Thoracic aorta (tissue), 2 donors: ENCODE results near the gene LYRM7. TPM values are rescaled to one million over a fixed set of nuclear protein-coding genes. Genes with fewer than 3 reads are reported as not detected.

Experiments used
- ATAC-seq: fragments of 150-250 bp; one replicate; pipeline ENCODE4 v1.8.0; 2017; ENCODE audit warnings: low read depth; ENCODE audit not compliant: insufficient number of reproducible peaks, low FRiP score
- DNase-seq: peaks from one replicate; pipeline ENCODE4 v3.0.0-alpha.2; 2020; ENCODE audit warnings: low spot score
- H3K27ac ChIP-seq, 2 donors: fragments of 200-600 bp; sonication (generic); 1 replicate in 1 of 2; 2 replicates in 1 of 2; pipeline ENCODE4 v1.5.1; 2016; ENCODE audit warnings: mild to moderate bottlenecking in 2 of 2, moderate library complexity in 2 of 2
- H3K27me3 ChIP-seq: fragments of 200-600 bp; sonication (generic); replicated peaks from 2 replicates; pipeline ENCODE4 v1.6.0; 2016; ENCODE audit warnings: mild to moderate bottlenecking; ENCODE audit not compliant: insufficient read depth
- H3K36me3 ChIP-seq: fragments of 200-600 bp; sonication (generic); one replicate; pipeline ENCODE4 v1.5.1; 2016
- H3K4me1 ChIP-seq, 2 donors: fragments of 200-600 bp; sonication (generic); 1 replicate in 1 of 2; 2 replicates in 1 of 2; pipeline versions ENCODE4 v1.5.1 to v1.6.0; 2016; ENCODE audit warnings: low read depth in 2 of 2, mild to moderate bottlenecking in 1 of 2; ENCODE audit not compliant: control insufficient read depth in 1 of 2
- H3K4me3 ChIP-seq: fragments of 200-600 bp; sonication (generic); 2 replicates; pipeline ENCODE4 v1.5.1; 2016; ENCODE audit warnings: mild to moderate bottlenecking
- H3K9me3 ChIP-seq: fragments of 200-600 bp; sonication (generic); 2 replicates; pipeline ENCODE4 v1.5.1; 2016
- total RNA-seq, 2 donors: library from RNA; depleted of rRNA; stranded (reverse); fragments of >200 nt; gene quantifications; one replicate each; pipeline versions ENCODE4 v1.1.0 to v1.2.3, GENCODE V29; 2016
- TF ChIP-seq, protein P1 (sequence below): fragments of 200-600 bp; sonication (generic); IDR thresholded peaks from one replicate; pipeline ENCODE4 v1.5.1; 2019; ENCODE audit warnings: antibody characterized with exemption

LYRM7 gene
- total RNA-seq, 2 donors from 2014 or later, result 3.2 to 5.2 TPM

DNA sequence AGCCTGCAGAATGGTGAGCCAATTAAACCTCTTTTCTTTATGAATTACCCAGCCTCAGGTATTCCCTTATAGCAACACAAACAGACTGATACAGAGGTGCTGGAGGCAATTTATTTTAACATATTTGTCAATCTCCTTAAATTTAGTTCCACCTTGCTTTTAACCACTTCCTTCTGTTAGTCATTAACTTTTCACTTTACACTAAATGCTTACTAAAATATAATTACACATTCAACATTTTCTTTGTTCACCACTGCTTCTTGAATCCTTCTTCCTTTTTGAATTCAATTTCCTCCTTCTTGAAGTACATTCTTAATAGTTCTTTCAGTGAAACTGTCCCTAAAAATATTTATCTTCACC lies 39.4 kb downstream of the LYRM7 start:
- TF ChIP-seq, protein P1, sequence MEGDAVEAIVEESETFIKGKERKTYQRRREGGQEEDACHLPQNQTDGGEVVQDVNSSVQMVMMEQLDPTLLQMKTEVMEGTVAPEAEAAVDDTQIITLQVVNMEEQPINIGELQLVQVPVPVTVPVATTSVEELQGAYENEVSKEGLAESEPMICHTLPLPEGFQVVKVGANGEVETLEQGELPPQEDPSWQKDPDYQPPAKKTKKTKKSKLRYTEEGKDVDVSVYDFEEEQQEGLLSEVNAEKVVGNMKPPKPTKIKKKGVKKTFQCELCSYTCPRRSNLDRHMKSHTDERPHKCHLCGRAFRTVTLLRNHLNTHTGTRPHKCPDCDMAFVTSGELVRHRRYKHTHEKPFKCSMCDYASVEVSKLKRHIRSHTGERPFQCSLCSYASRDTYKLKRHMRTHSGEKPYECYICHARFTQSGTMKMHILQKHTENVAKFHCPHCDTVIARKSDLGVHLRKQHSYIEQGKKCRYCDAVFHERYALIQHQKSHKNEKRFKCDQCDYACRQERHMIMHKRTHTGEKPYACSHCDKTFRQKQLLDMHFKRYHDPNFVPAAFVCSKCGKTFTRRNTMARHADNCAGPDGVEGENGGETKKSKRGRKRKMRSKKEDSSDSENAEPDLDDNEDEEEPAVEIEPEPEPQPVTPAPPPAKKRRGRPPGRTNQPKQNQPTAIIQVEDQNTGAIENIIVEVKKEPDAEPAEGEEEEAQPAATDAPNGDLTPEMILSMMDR, result no peak
- H3K4me1 ChIP-seq, result peaks cover 4 to 7% of the 10 kb centered on the region in 2 donors
- no peaks in the 10 kb centered on the region for H3K36me3 ChIP-seq
- DNase-seq (no peak), ATAC-seq (no peak)
- no peaks in the 10 kb centered on the region for H3K9me3 ChIP-seq
- no peak overlapping the region for H3K27ac ChIP-seq
- no peaks in the 10 kb centered on the region for H3K27me3 ChIP-seq
- no peak overlapping the region for H3K4me3 ChIP-seq

DNA sequence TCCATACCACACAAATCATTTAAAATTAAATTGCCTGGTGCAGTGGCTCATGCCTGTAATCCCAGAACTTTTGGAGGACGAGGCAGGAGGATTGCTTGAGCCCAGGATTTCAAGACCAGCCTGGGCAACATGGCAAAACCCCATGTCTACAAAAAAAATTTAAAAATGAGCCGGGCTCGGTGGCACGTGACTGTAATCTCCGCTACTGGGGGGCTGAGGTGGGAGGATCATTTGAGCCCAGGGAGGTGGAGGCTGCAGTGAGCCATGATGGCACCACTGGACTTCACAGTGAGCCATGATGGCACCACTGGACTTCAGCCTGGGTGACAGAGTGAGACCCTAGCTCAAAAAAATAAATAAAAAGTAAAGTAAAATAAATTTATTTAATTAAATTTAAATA lies 40.9 kb downstream of the LYRM7 start:
- TF ChIP-seq, protein P1, result no peak
- ATAC-seq (no peak), DNase-seq (no peak)

DNA sequence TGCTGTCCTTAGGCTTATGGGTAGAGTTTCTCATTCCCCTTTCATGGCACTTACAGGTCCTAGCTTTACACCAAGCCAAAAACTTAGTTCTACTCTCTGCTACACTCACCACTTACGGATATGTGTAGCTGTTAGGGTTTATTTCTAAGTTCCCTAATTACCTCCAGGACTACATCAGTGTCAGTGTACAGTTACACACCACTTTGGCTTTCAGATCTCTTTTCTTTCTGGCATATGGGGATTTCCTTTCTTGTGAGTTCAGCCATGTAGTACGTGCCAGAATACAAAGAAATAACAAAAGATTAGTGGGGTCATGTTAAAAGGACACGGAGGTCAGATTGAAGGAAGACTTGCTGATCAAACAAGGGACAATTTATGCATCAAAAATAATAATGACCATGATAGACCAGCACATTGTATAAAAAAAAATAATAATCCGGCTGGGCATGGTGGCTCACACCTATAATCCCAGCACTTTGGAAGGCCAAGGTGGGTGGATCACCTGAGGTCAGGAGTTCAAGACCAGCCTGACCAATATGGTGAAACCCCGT lies 41.8 kb downstream of the LYRM7 start:
- DNase-seq (no peak), ATAC-seq (no peak)
- Histone ChIP-seq H3K27ac (no peak overlapping the region), H3K27me3 (no peaks in the 10 kb centered on the region), H3K36me3 (no peaks in the 10 kb centered on the region), H3K4me3 (no peak overlapping the region), H3K9me3 (no peaks in the 10 kb centered on the region), H3K4me1 (peaks cover 0 to 7% of the 10 kb centered on the region in 2 donors)
- TF ChIP-seq, protein P1, result no peak

More for the DNA sequence above, 40.9 kb downstream of the LYRM7 start:
- Histone ChIP-seq H3K9me3 (no peaks in the 10 kb centered on the region), H3K36me3 (no peaks in the 10 kb centered on the region), H3K4me1 (peaks cover 2 to 7% of the 10 kb centered on the region in 2 donors), H3K27ac (no peak overlapping the region), H3K27me3 (no peaks in the 10 kb centered on the region), H3K4me3 (no peak overlapping the region)

DNA sequence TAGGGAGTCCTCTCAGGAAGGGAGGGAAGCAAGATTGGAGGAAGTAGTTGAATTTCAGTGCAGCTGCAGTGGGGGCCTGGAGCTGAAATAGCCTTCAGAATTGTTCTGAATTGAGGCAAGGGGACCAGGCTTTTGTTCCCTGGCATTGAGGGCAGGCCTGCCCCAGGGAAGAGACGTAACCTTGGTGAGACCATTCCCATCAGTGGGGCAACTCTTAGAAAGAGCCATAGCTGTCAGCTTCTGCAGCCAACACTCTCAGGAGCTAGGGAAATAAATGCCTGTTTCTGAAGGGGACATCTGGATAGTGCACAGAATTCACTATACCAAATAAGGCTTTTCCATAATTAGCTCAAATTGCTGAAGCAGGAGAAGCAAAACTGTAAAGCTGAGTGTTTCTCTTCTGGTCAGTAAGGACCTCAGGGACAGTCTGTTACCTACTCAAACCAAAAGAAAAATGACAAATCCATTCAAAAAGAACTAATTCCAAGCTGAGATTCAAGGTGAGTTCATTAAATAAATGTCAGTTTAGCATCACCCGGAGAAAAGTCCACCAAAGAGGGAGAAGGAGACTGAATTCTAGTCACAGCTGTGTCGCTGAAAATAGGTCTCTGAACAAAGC lies 44.0 kb downstream of the LYRM7 start:
- ATAC-seq (no peak), DNase-seq (no peak)
- Histone ChIP-seq H3K27ac (no peak overlapping the region), H3K4me3 (no peak overlapping the region), H3K9me3 (no peaks in the 10 kb centered on the region), H3K27me3 (no peaks in the 10 kb centered on the region), H3K4me1 (peaks cover 0 to 7% of the 10 kb centered on the region in 2 donors), H3K36me3 (no peaks in the 10 kb centered on the region)
- TF ChIP-seq, protein P1, result no peak

DNA sequence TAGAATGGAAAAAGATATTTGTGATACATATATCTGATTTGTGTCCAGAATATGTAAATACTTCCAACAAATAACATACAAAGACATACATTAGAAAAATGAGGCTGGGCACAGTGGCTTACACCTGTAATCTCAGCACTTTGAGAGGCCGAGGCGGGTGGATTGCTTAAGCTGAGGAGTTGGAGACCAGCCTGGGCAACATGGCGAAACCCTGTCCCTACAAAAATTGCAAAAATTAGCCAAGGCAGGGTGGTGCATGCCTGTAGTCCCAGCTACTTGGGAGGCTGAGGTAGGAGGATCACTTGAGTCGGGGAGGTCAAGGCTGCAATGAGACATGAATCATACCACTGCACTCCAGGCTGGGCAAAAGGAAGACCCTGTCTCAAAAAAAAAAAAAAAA lies 47.0 kb downstream of the LYRM7 start:
- no peak for ATAC-seq
- Histone ChIP-seq H3K9me3 (no peaks in the 10 kb centered on the region), H3K36me3 (no peaks in the 10 kb centered on the region)

More for the DNA sequence above, 47.0 kb downstream of the LYRM7 start:
- Histone ChIP-seq H3K4me1 (peaks cover 0 to 7% of the 10 kb centered on the region in 2 donors), H3K4me3 (no peak overlapping the region), H3K27ac (no peak overlapping the region), H3K27me3 (no peaks in the 10 kb centered on the region)
- DNase-seq, result no peak
- TF ChIP-seq, protein P1, result no peak
